ENCODE data around the gene CTNNBIP1.

GRCh38 chr1:9904596-9904995 lies 5.5 kb downstream of the CTNNBIP1 start:
- TF ChIP-seq YY1 (IDR thresholded peaks at IDR 0.05; ENCODE audit: insufficient read depth, insufficient read length) (no peak), ZNF274 (IDR thresholded peaks at IDR 0.05; ENCODE audit: low read depth, low read length) (no peak)
